D721Med (cell line): ENCODE data around the gene STIMATE.

Experiments
- DNase-seq: peaks from one replicate; pipeline ENCODE4 v3.0.0; 2011; ENCODE audit warnings: low spot score; ENCODE audit not compliant: insufficient read length
- FAIRE-seq: peaks from 2 replicates; lab custom pipeline; 2011; peaks lifted over from hg19 to GRCh38; lab: Jason Lieb, UNC
- CTCF ChIP-seq: IDR thresholded peaks from 2 replicates; pipeline ENCODE4 v1.5.1; 2012; ENCODE audit warnings: mild to moderate bottlenecking, control low read depth; ENCODE audit not compliant: insufficient read depth; ENCODE audit errors: missing control alignments

Gene STIMATE

GRCh38 chr3:52817221-52817620 lies 80.1 kb downstream of the STIMATE start:
- DNase-seq: no peak

GRCh38 chr3:52816654-52817053 lies 80.7 kb downstream of the STIMATE start:
- no peak for DNase-seq
- TF ChIP-seq CTCF: no peak
- no peak for FAIRE-seq

More at GRCh38 chr3:52817221-52817620, 80.1 kb downstream of the STIMATE start:
- no peak for FAIRE-seq
- TF ChIP-seq CTCF: no peak

GRCh38 chr3:52816199-52816598 lies 81.1 kb downstream of the STIMATE start:
- no peak for FAIRE-seq

GRCh38 chr3:52813810-52814209 lies 83.5 kb downstream of the STIMATE start:
- FAIRE-seq (no peak), DNase-seq (no peak)
- TF ChIP-seq CTCF: no peak

More at GRCh38 chr3:52816199-52816598, 81.1 kb downstream of the STIMATE start:
- no peak for DNase-seq
- TF ChIP-seq CTCF: no peak

- no peak for FAIRE-seq
Measured at GRCh38 chr3:52811452-52812011, 85.8 kb downstream of the STIMATE start.

GRCh38 chr3:52810923-52811322 lies 86.4 kb downstream of the STIMATE start:
- FAIRE-seq (no peak), DNase-seq (no peak)
- TF ChIP-seq CTCF: no peak

More at GRCh38 chr3:52811452-52812011, 85.8 kb downstream of the STIMATE start:
- DNase-seq: no peak
- no peak for TF ChIP-seq CTCF

GRCh38 chr3:52809662-52810377 lies 87.5 kb downstream of the STIMATE start:
- TF ChIP-seq CTCF: no peak
- FAIRE-seq (no peak), DNase-seq (no peak)
